ENCODE data around the gene HERC4.
"Not testable (repeated sequence)": the region's sequence is repeated elsewhere in the genome, so short reads cannot be mapped to it uniquely, and the experiment has no call there.

Gene HERC4

GRCh38 chr10:68047122-68047521 lies 28.0 kb downstream of the HERC4 start:
- Histone ChIP-seq H3K27me3 (ENCODE audit: control insufficient read depth in 1 of 2, insufficient read depth in 2 of 2, low read length in 2 of 2) (no peaks in the 10 kb centered on the region), H3K4me1 (ENCODE audit: control insufficient read depth, insufficient read depth, low read length) (no peaks in the 10 kb centered on the region), H3K36me3 (ENCODE audit: control insufficient read depth in 2 of 2, insufficient read depth in 2 of 2, low read length in 2 of 2) (peaks cover 2 to 3% of the 10 kb centered on the region in 2 donors), H3K27ac (ENCODE audit: low read length) (no peak overlapping the region), H3K4me3 (ENCODE audit: low read length in 2 of 2) (no peak overlapping the region), H3K9me3 (ENCODE audit: control insufficient read depth in 2 of 2, low read length in 2 of 2) (no peaks in the 10 kb centered on the region), H3K9ac (ENCODE audit: low read length in 2 of 2) (no peak overlapping the region)

GRCh38 chr10:68046642-68047041 lies 28.4 kb downstream of the HERC4 start:
- Histone ChIP-seq H3K9ac (ENCODE audit: low read length in 2 of 2) (no peak overlapping the region), H3K27ac (ENCODE audit: low read length) (no peak overlapping the region), H3K36me3 (ENCODE audit: control insufficient read depth in 2 of 2, insufficient read depth in 2 of 2, low read length in 2 of 2) (peaks cover 2 to 3% of the 10 kb centered on the region in 2 donors), H3K4me1 (ENCODE audit: control insufficient read depth, insufficient read depth, low read length) (no peaks in the 10 kb centered on the region), H3K27me3 (ENCODE audit: control insufficient read depth in 1 of 2, insufficient read depth in 2 of 2, low read length in 2 of 2) (no peaks in the 10 kb centered on the region), H3K9me3 (ENCODE audit: control insufficient read depth in 2 of 2, low read length in 2 of 2) (no peaks in the 10 kb centered on the region), H3K4me3 (ENCODE audit: low read length in 2 of 2) (no peak overlapping the region)

DNA sequence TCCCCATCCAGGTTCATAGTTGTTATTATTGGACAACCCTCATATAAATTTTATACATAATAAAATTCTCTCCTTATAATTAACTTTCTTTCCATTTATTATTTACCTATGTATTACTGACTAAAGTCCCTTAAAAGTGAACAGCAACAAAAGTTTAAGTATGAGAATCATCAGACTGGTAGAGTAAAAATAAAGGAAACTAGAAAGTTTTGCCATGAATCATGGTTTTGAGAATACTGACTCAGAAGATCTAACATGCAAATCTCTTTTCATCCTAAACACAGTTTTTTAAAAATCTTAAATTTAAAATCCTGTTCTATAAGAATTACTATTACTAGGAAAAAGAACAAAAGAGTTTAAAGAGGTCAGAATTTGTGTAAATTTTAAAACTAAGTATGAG lies 32.1 kb downstream of the HERC4 start:
- Histone ChIP-seq H3K27me3 (ENCODE audit: control insufficient read depth in 1 of 2, insufficient read depth in 2 of 2, low read length in 2 of 2) (no peaks in the 10 kb centered on the region), H3K9me3 (ENCODE audit: control insufficient read depth in 2 of 2, low read length in 2 of 2) (no peaks in the 10 kb centered on the region), H3K9ac (ENCODE audit: low read length in 2 of 2) (no peak overlapping the region), H3K4me1 (ENCODE audit: control insufficient read depth, insufficient read depth, low read length) (no peaks in the 10 kb centered on the region), H3K36me3 (ENCODE audit: control insufficient read depth in 2 of 2, insufficient read depth in 2 of 2, low read length in 2 of 2) (peaks cover 2 to 6% of the 10 kb centered on the region in 2 donors), H3K4me3 (ENCODE audit: low read length in 2 of 2) (no peak overlapping the region), H3K27ac (ENCODE audit: low read length) (no peak overlapping the region)

DNA sequence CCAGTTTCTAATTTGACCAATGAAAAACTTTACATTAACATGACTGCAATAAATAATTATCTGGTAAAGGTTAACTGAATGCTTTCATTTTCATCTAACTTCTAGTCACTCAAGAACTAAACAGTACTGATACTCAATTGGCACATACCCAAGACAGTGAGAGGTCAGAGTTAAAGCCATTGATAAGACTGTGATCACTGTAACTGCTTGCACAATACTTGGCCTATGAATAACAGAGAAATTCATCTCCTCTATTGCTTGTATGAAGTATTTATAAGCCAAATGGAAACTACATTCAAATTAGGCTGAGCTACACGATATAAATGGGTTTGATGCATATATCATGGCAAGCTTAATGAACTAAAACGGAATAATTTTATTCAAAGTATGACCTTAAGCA lies 43.0 kb downstream of the HERC4 start:
- H3K9me3 ChIP-seq (ENCODE audit: control insufficient read depth in 2 of 2, low read length in 2 of 2) = no peaks in the 10 kb centered on the region
- H3K4me1 ChIP-seq (ENCODE audit: control insufficient read depth, insufficient read depth, low read length) = no peaks in the 10 kb centered on the region
- peaks cover 0 to 6% of the 10 kb centered on the region in 2 donors for H3K36me3 ChIP-seq (ENCODE audit: control insufficient read depth in 2 of 2, insufficient read depth in 2 of 2, low read length in 2 of 2)
- H3K27me3 ChIP-seq (ENCODE audit: control insufficient read depth in 1 of 2, insufficient read depth in 2 of 2, low read length in 2 of 2) = no peaks in the 10 kb centered on the region
- no peak overlapping the region for H3K9ac ChIP-seq (ENCODE audit: low read length in 2 of 2)
- H3K4me3 ChIP-seq (ENCODE audit: low read length in 2 of 2) = no peak overlapping the region
- H3K27ac ChIP-seq (ENCODE audit: low read length) = no peak overlapping the region

- Histone ChIP-seq H3K4me1 (ENCODE audit: control insufficient read depth, insufficient read depth, low read length) (no peaks in the 10 kb centered on the region), H3K9ac (ENCODE audit: low read length in 2 of 2) (no peak overlapping the region), H3K27me3 (ENCODE audit: control insufficient read depth in 1 of 2, insufficient read depth in 2 of 2, low read length in 2 of 2) (no peaks in the 10 kb centered on the region), H3K9me3 (ENCODE audit: control insufficient read depth in 2 of 2, low read length in 2 of 2) (no peaks in the 10 kb centered on the region), H3K4me3 (ENCODE audit: low read length in 2 of 2) (no peak overlapping the region), H3K27ac (ENCODE audit: low read length) (no peak overlapping the region), H3K36me3 (ENCODE audit: control insufficient read depth in 2 of 2, insufficient read depth in 2 of 2, low read length in 2 of 2) (peaks cover 4% of the 10 kb centered on the region in 2 donors)
Measured at GRCh38 chr10:68027429-68027828, 47.7 kb downstream of the HERC4 start.

GRCh38 chr10:68023292-68023691 lies 51.8 kb downstream of the HERC4 start:
- Histone ChIP-seq H3K36me3 (ENCODE audit: control insufficient read depth in 2 of 2, insufficient read depth in 2 of 2, low read length in 2 of 2) (peaks cover 9 to 15% of the 10 kb centered on the region in 2 donors), H3K27ac (ENCODE audit: low read length) (no peak overlapping the region), H3K9ac (ENCODE audit: low read length in 2 of 2) (no peak overlapping the region), H3K4me3 (ENCODE audit: low read length in 2 of 2) (no peak overlapping the region), H3K4me1 (ENCODE audit: control insufficient read depth, insufficient read depth, low read length) (no peaks in the 10 kb centered on the region), H3K27me3 (ENCODE audit: control insufficient read depth in 1 of 2, insufficient read depth in 2 of 2, low read length in 2 of 2) (no peaks in the 10 kb centered on the region), H3K9me3 (ENCODE audit: control insufficient read depth in 2 of 2, low read length in 2 of 2) (no peaks in the 10 kb centered on the region)

DNA sequence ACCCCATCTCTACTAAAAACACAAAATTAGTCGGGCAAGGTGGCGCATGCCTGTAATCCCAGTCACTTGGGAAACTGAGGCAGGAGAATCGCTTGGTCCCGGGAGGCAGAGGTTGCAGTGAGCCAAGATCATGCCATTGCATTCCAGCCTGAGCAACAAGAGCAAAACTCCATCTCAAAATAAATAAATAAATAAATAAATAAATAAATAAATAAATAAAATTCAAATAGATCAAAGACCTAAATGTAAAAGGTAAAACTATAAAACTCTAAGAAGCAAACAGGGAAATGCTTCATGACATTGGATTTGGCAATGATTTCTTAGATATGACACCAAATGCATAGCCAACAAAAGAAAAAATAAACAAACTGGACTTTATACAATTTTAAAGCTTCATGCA lies 52.8 kb downstream of the HERC4 start:
- not testable (repeated sequence) for H3K27ac ChIP-seq (ENCODE audit: low read length); H3K9me3 ChIP-seq (ENCODE audit: control insufficient read depth in 2 of 2, low read length in 2 of 2); H3K27me3 ChIP-seq (ENCODE audit: control insufficient read depth in 1 of 2, insufficient read depth in 2 of 2, low read length in 2 of 2); H3K4me3 ChIP-seq (ENCODE audit: low read length in 2 of 2); H3K9ac ChIP-seq (ENCODE audit: low read length in 2 of 2); H3K4me1 ChIP-seq (ENCODE audit: control insufficient read depth, insufficient read depth, low read length)
- peaks cover 9 to 15% of the 10 kb centered on the region in 2 donors for H3K36me3 ChIP-seq (ENCODE audit: control insufficient read depth in 2 of 2, insufficient read depth in 2 of 2, low read length in 2 of 2)

- H3K9ac ChIP-seq (ENCODE audit: low read length in 2 of 2); H3K27ac ChIP-seq (ENCODE audit: low read length); H3K9me3 ChIP-seq (ENCODE audit: control insufficient read depth in 2 of 2, low read length in 2 of 2); H3K4me3 ChIP-seq (ENCODE audit: low read length in 2 of 2); H3K27me3 ChIP-seq (ENCODE audit: control insufficient read depth in 1 of 2, insufficient read depth in 2 of 2, low read length in 2 of 2); H3K4me1 ChIP-seq (ENCODE audit: control insufficient read depth, insufficient read depth, low read length): not testable (repeated sequence)
- H3K36me3 ChIP-seq (ENCODE audit: control insufficient read depth in 2 of 2, insufficient read depth in 2 of 2, low read length in 2 of 2) = peaks cover 13 to 21% of the 10 kb centered on the region in 2 donors
Measured at GRCh38 chr10:68016519-68016918, 58.6 kb downstream of the HERC4 start.

DNA sequence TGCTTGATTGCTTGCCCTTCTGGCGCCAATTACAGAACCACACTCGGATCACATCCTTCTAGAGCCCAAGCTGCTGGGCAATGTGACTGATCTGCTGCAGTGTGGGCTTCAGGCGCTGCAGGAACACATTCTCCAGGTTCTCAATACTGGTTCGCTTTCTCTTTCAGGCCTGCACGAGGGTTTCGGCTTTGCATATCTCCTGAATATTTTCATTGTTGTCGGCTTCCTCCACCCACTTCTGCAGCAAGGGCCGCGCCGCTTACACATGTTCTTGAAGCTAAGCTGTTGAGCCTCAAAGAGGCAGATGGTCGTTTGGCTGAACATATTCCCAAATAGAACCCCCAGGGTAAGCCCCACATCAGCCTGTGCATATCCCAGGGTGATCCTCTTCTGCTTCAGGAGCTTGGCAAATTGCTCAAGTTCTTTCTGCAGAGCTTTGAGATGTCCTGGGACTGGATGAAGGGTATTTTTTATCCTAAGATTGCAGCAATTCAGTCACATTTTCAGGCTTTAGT lies 64.6 kb downstream of the HERC4 start:
- Histone ChIP-seq H3K9me3 (ENCODE audit: control insufficient read depth in 2 of 2, low read length in 2 of 2) (no peaks in the 10 kb centered on the region), H3K9ac (ENCODE audit: low read length in 2 of 2) (no peak overlapping the region), H3K27ac (ENCODE audit: low read length) (no peak overlapping the region), H3K36me3 (ENCODE audit: control insufficient read depth in 2 of 2, insufficient read depth in 2 of 2, low read length in 2 of 2) (peaks cover 9 to 17% of the 10 kb centered on the region in 2 donors), H3K4me1 (ENCODE audit: control insufficient read depth, insufficient read depth, low read length) (no peaks in the 10 kb centered on the region), H3K27me3 (ENCODE audit: control insufficient read depth in 1 of 2, insufficient read depth in 2 of 2, low read length in 2 of 2) (no peaks in the 10 kb centered on the region), H3K4me3 (ENCODE audit: low read length in 2 of 2) (no peak overlapping the region)

GRCh38 chr10:68007356-68007755 lies 67.7 kb downstream of the HERC4 start:
- no peaks in the 10 kb centered on the region for H3K4me1 ChIP-seq (ENCODE audit: control insufficient read depth, insufficient read depth, low read length)
- H3K36me3 ChIP-seq (ENCODE audit: control insufficient read depth in 2 of 2, insufficient read depth in 2 of 2, low read length in 2 of 2) = peaks cover 5 to 14% of the 10 kb centered on the region in 2 donors
- no peak overlapping the region for H3K4me3 ChIP-seq (ENCODE audit: low read length in 2 of 2)
- no peaks in the 10 kb centered on the region for H3K9me3 ChIP-seq (ENCODE audit: control insufficient read depth in 2 of 2, low read length in 2 of 2)
- H3K9ac ChIP-seq (ENCODE audit: low read length in 2 of 2) = no peak overlapping the region
- H3K27me3 ChIP-seq (ENCODE audit: control insufficient read depth in 1 of 2, insufficient read depth in 2 of 2, low read length in 2 of 2) = no peaks in the 10 kb centered on the region
- no peak overlapping the region for H3K27ac ChIP-seq (ENCODE audit: low read length)

DNA sequence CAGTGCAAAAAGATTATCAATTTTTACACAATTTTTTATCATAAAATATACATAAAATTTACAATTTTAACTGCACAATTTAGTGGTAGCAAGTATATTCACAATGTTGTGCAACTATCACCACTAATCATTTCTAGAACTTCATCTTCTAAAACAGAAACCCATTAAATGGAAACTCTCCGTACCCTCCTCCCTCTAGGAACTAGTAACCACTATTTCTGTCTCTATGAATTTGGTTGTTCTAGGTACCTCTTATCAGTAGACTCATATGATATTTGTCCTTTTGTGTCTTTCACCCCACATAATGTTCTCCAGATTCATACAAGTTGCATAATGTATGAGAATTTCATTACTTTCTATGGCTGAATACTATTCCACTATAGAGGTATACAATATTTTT lies 73.5 kb downstream of the HERC4 start:
- Histone ChIP-seq H3K36me3 (ENCODE audit: control insufficient read depth in 2 of 2, insufficient read depth in 2 of 2, low read length in 2 of 2) (peaks cover 0 to 8% of the 10 kb centered on the region in 2 donors), H3K9ac (ENCODE audit: low read length in 2 of 2) (no peak overlapping the region), H3K4me3 (ENCODE audit: low read length in 2 of 2) (no peak overlapping the region), H3K4me1 (ENCODE audit: control insufficient read depth, insufficient read depth, low read length) (no peaks in the 10 kb centered on the region), H3K9me3 (ENCODE audit: control insufficient read depth in 2 of 2, low read length in 2 of 2) (no peaks in the 10 kb centered on the region), H3K27ac (ENCODE audit: low read length) (no peak overlapping the region), H3K27me3 (ENCODE audit: control insufficient read depth in 1 of 2, insufficient read depth in 2 of 2, low read length in 2 of 2) (no peaks in the 10 kb centered on the region)

Data from stomach smooth muscle (tissue), 2 donors.